WTC11 (cell line): ENCODE results near the gene EPHB6. TPM values are rescaled to one million over a fixed set of nuclear protein-coding genes. Genes with fewer than 3 reads are reported as not detected.

ENCODE experiments used
- ATAC-seq: fragments of 200-7000 bp; cut with Tn5 transposase; 2 replicates; pipeline ENCODE4 v1.10.0; 2021; ENCODE audit warnings: mild to moderate bottlenecking, moderate library complexity
- CTCF ChIA-PET: fragments of 300-600 bp; sonication (Branson Sonifier 250); formaldehyde crosslinking; loops from one replicate; lab custom pipeline; 2021; ENCODE audit warnings: antibody characterized with exemption; lab: Charles Lee
- POLR2A ChIA-PET: fragments of 350-600 bp; sonication (Branson Sonifier 250); formaldehyde crosslinking; loops from one replicate; lab custom pipeline; 2021; ENCODE audit warnings: antibody characterized with exemption; lab: Charles Lee
- DNase-seq: peaks from one replicate; pipeline ENCODE4 v3.0.0; 2021; ENCODE audit warnings: low spot score
- H3K27ac Mint-ChIP-seq: 2 replicates; pipeline ENCODE4 v1.8.0; 2021; ENCODE audit warnings: mixed read lengths
- H3K27me3 Mint-ChIP-seq: 2 replicates; pipeline ENCODE4 v1.8.0; 2021; ENCODE audit warnings: low read depth, mild to moderate bottlenecking, moderate library complexity, mixed read lengths
- H3K36me3 Mint-ChIP-seq: 2 replicates; pipeline ENCODE4 v1.8.0; 2021; ENCODE audit warnings: mixed read lengths
- H3K4me1 Mint-ChIP-seq: 2 replicates; pipeline ENCODE4 v1.8.0; 2022; ENCODE audit warnings: mixed read lengths
- H3K4me3 Mint-ChIP-seq: 2 replicates; pipeline ENCODE4 v1.8.0; 2021; ENCODE audit warnings: mild to moderate bottlenecking, moderate library complexity, mixed read lengths
- H3K9me3 Mint-ChIP-seq: 2 replicates; pipeline ENCODE4 v1.8.0; 2021; ENCODE audit warnings: mixed read lengths
- CREM ChIP-seq: sonication (generic); formaldehyde crosslinking; IDR thresholded peaks from 2 replicates; pipeline ENCODE4 v1.8.1; 2022; ENCODE audit warnings: mild to moderate bottlenecking, missing genetic modification reagents, moderate library complexity
- ESRRA ChIP-seq: sonication (generic); formaldehyde crosslinking; IDR thresholded peaks from 2 replicates; pipeline ENCODE4 v1.8.1; 2022; ENCODE audit warnings: mild to moderate bottlenecking, missing genetic modification reagents, borderline replicate concordance
- GRHL2 ChIP-seq: fragments of 250-450 bp; sonication (Bioruptor Pico); IDR thresholded peaks from 2 replicates; pipeline ENCODE4 v1.8.0; 2022; ENCODE audit warnings: mild to moderate bottlenecking, moderate library complexity; ENCODE audit not compliant: insufficient replicate concordance, severe bottlenecking
- JUN ChIP-seq: sonication (generic); formaldehyde crosslinking; IDR thresholded peaks from 2 replicates; pipeline ENCODE4 v1.8.0; 2023; ENCODE audit warnings: mild to moderate bottlenecking, missing genetic modification reagents
- NFYB ChIP-seq: sonication (generic); formaldehyde crosslinking; conservative IDR thresholded peaks from 2 replicates; pipeline ENCODE4 v1.8.0; 2022; ENCODE audit warnings: low read depth, missing genetic modification reagents
- NR1H2 ChIP-seq: sonication (generic); formaldehyde crosslinking; IDR thresholded peaks from 2 replicates; pipeline ENCODE4 v1.9.0; 2021; ENCODE audit warnings: mild to moderate bottlenecking, moderate library complexity, missing genetic modification reagents
- NR2C2 ChIP-seq: sonication (generic); formaldehyde crosslinking; IDR thresholded peaks from 2 replicates; pipeline ENCODE4 v1.8.0; 2022; ENCODE audit warnings: mild to moderate bottlenecking, missing genetic modification reagents
- NR3C1 ChIP-seq: sonication (generic); formaldehyde crosslinking; conservative IDR thresholded peaks from 2 replicates; pipeline ENCODE4 v1.8.1; 2023; ENCODE audit warnings: low read depth, mild to moderate bottlenecking, missing genetic modification reagents
- OVOL2 ChIP-seq: fragments of 250-450 bp; sonication (Bioruptor Pico); IDR thresholded peaks from 2 replicates; pipeline ENCODE4 v1.9.0; 2021; ENCODE audit warnings: mild to moderate bottlenecking, borderline replicate concordance
- PRRX2 ChIP-seq: fragments of 250-450 bp; sonication (Bioruptor Pico); IDR thresholded peaks from 2 replicates; pipeline ENCODE4 v1.8.0; 2021; ENCODE audit warnings: mild to moderate bottlenecking
- SOX15 ChIP-seq: fragments of 250-450 bp; sonication (Bioruptor Pico); IDR thresholded peaks from 2 replicates; pipeline ENCODE4 v1.9.0; 2021; ENCODE audit warnings: mild to moderate bottlenecking
- ZNF532 ChIP-seq: fragments of 250-450 bp; sonication (Bioruptor Pico); IDR thresholded peaks from 2 replicates; pipeline ENCODE4 v1.9.0; 2021; ENCODE audit warnings: mild to moderate bottlenecking, borderline replicate concordance
- total RNA-seq: library from RNA; stranded (reverse); gene quantifications from 3 replicates; pipeline ENCODE4 v1.2.3, GENCODE V29; 2021
- TF ChIP-seq, protein P1 (sequence below): sonication (generic); formaldehyde crosslinking; IDR thresholded peaks from 2 replicates; pipeline ENCODE4 v1.8.0; 2022; ENCODE audit warnings: mild to moderate bottlenecking, missing genetic modification reagents
- TF ChIP-seq, protein P2 (sequence below): sonication (generic); formaldehyde crosslinking; IDR thresholded peaks from 2 replicates; pipeline ENCODE4 v1.8.0; 2022; ENCODE audit warnings: mild to moderate bottlenecking, missing genetic modification reagents
- TF ChIP-seq, protein P3 (sequence below): sonication (generic); formaldehyde crosslinking; IDR thresholded peaks from 2 replicates; pipeline ENCODE4 v1.8.0; 2023; ENCODE audit warnings: mild to moderate bottlenecking, missing genetic modification reagents
- TF ChIP-seq, protein P4 (sequence below): sonication (generic); formaldehyde crosslinking; IDR thresholded peaks from 2 replicates; pipeline ENCODE4 v1.8.1; 2022; ENCODE audit warnings: low read depth, mild to moderate bottlenecking, moderate library complexity, missing genetic modification reagents, borderline replicate concordance
- TF ChIP-seq, protein P5 (sequence below): sonication (generic); formaldehyde crosslinking; IDR thresholded peaks from 2 replicates; pipeline ENCODE4 v1.8.0; 2022; ENCODE audit warnings: mild to moderate bottlenecking, missing genetic modification reagents

The EPHB6 gene
- total RNA-seq, 1 experiment from 2014 or later = 15.1 TPM

- Mint-ChIP-seq H3K27me3 (peaks cover 7% of the 10 kb centered on the region), H3K9me3 (peaks cover 38% of the 10 kb centered on the region), H3K4me1 (peaks cover 13% of the 10 kb centered on the region), H3K4me3 (no peak overlapping the region), H3K36me3 (peaks cover 24% of the 10 kb centered on the region)
- POLR2A ChIA-PET = no interaction called here
- DNase-seq (no peak), ATAC-seq (no peak)
- CTCF ChIA-PET = interaction anchor here (0.9 to 1.3 kb wide), 2 partner anchors 24 to 314 kb away, joined by 3 to 4 read pairs; no protein-coding TSS in a partner anchor
- TF ChIP-seq, protein P1, sequence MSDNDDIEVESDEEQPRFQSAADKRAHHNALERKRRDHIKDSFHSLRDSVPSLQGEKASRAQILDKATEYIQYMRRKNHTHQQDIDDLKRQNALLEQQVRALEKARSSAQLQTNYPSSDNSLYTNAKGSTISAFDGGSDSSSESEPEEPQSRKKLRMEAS = no peak
- TF ChIP-seq, protein P2, sequence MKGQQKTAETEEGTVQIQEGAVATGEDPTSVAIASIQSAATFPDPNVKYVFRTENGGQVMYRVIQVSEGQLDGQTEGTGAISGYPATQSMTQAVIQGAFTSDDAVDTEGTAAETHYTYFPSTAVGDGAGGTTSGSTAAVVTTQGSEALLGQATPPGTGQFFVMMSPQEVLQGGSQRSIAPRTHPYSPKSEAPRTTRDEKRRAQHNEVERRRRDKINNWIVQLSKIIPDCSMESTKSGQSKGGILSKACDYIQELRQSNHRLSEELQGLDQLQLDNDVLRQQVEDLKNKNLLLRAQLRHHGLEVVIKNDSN (CRISPR knock-in tag) = no peak
- no peak for TF ChIP-seq NR2C2 (CRISPR knock-in tag)
- TF ChIP-seq, all 79 proteins: peak for 0
- H3K27ac Mint-ChIP-seq = no peak overlapping the region
Observed at GRCh38 chr7:142901426-142902259, 46.8 kb downstream of the EPHB6 start.

DNA sequence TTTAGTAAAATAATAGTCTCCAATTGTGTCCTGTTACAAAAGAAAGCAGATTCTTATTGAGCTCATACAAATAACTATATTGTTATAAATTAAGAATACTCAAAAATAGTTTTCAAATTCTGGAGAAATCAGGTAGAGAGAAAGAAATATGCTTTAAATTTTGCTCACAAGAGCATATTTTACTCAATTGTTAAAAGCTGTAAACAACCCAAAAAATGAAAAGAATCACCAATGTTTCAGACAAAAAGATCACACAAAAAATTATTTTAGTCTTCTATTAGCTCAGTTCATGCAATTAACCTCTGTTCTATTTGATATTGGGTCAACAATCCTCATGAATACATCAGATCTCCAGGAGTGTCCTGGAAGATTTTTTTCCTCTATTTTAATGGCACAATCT, 49.3 kb downstream of the EPHB6 start:
- H3K27me3 Mint-ChIP-seq = peaks cover 10% of the 10 kb centered on the region
- TF ChIP-seq, protein P3, sequence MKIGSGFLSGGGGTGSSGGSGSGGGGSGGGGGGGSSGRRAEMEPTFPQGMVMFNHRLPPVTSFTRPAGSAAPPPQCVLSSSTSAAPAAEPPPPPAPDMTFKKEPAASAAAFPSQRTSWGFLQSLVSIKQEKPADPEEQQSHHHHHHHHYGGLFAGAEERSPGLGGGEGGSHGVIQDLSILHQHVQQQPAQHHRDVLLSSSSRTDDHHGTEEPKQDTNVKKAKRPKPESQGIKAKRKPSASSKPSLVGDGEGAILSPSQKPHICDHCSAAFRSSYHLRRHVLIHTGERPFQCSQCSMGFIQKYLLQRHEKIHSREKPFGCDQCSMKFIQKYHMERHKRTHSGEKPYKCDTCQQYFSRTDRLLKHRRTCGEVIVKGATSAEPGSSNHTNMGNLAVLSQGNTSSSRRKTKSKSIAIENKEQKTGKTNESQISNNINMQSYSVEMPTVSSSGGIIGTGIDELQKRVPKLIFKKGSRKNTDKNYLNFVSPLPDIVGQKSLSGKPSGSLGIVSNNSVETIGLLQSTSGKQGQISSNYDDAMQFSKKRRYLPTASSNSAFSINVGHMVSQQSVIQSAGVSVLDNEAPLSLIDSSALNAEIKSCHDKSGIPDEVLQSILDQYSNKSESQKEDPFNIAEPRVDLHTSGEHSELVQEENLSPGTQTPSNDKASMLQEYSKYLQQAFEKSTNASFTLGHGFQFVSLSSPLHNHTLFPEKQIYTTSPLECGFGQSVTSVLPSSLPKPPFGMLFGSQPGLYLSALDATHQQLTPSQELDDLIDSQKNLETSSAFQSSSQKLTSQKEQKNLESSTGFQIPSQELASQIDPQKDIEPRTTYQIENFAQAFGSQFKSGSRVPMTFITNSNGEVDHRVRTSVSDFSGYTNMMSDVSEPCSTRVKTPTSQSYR (CRISPR knock-in tag) = no peak
- TF ChIP-seq NFYB (CRISPR knock-in tag) (no peak), NR3C1 (no peak), GRHL2 (no peak), ESRRA (CRISPR knock-in tag) (no peak), PRRX2 (CRISPR knock-in tag) (no peak), ZNF532 (CRISPR knock-in tag) (no peak), OVOL2 (CRISPR knock-in tag) (no peak), NR1H2 (no peak), CREM (CRISPR knock-in tag) (no peak), NR2C2 (CRISPR knock-in tag) (no peak), JUN (CRISPR knock-in tag) (no peak), SOX15 (no peak)
- TF ChIP-seq, protein P4, sequence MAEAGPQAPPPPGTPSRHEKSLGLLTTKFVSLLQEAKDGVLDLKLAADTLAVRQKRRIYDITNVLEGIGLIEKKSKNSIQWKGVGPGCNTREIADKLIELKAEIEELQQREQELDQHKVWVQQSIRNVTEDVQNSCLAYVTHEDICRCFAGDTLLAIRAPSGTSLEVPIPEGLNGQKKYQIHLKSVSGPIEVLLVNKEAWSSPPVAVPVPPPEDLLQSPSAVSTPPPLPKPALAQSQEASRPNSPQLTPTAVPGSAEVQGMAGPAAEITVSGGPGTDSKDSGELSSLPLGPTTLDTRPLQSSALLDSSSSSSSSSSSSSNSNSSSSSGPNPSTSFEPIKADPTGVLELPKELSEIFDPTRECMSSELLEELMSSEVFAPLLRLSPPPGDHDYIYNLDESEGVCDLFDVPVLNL (CRISPR knock-in tag) = no peak
- TF ChIP-seq, protein P5, sequence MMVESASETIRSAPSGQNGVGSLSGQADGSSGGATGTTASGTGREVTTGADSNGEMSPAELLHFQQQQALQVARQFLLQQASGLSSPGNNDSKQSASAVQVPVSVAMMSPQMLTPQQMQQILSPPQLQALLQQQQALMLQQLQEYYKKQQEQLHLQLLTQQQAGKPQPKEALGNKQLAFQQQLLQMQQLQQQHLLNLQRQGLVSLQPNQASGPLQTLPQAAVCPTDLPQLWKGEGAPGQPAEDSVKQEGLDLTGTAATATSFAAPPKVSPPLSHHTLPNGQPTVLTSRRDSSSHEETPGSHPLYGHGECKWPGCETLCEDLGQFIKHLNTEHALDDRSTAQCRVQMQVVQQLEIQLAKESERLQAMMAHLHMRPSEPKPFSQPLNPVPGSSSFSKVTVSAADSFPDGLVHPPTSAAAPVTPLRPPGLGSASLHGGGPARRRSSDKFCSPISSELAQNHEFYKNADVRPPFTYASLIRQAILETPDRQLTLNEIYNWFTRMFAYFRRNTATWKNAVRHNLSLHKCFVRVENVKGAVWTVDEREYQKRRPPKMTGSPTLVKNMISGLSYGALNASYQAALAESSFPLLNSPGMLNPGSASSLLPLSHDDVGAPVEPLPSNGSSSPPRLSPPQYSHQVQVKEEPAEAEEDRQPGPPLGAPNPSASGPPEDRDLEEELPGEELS (CRISPR knock-in tag) = no peak
- 0 out of 2 replicates have a peak, but pooled peaks cover 5% of the 10 kb centered on the region for H3K4me1 Mint-ChIP-seq
- CTCF ChIA-PET = interaction anchor here (0.7 kb wide), 1 partner anchor 22 kb away, joined by 3 read pairs; no protein-coding TSS in a partner anchor
- POLR2A ChIA-PET = no interaction called here
- peaks cover 34% of the 10 kb centered on the region for H3K36me3 Mint-ChIP-seq
- DNase-seq (no peak), ATAC-seq (no peak)
- H3K27ac Mint-ChIP-seq = no peak overlapping the region
- H3K4me3 Mint-ChIP-seq = no peak overlapping the region
- peaks cover 51% of the 10 kb centered on the region for H3K9me3 Mint-ChIP-seq
